ENCODE results near the gene NRL. TPM values are rescaled to one million over a fixed set of nuclear protein-coding genes. Genes with fewer than 3 reads are reported as not detected.

NRL gene
- 0.96 and 1.9 TPM in 2 replicates for total RNA-seq

GRCh38 chr14:24114532-24115421 is at the start of gene NRL, which contains the start of gene DCAF11:
NRL (minus strand) TSS chr14:24114949; CDS start chr14:24082848, 32,101 bp downstream.
DCAF11 (plus strand) TSS chr14:24114777; CDS start chr14:24115595, 818 bp downstream.

GRCh38 chr14:24160850-24161804 is 46.4 kb upstream of the NRL start, which contains the start of gene IRF9:
IRF9 (plus strand) TSS chr14:24161265; CDS start chr14:24162145, 880 bp downstream.

DNA sequence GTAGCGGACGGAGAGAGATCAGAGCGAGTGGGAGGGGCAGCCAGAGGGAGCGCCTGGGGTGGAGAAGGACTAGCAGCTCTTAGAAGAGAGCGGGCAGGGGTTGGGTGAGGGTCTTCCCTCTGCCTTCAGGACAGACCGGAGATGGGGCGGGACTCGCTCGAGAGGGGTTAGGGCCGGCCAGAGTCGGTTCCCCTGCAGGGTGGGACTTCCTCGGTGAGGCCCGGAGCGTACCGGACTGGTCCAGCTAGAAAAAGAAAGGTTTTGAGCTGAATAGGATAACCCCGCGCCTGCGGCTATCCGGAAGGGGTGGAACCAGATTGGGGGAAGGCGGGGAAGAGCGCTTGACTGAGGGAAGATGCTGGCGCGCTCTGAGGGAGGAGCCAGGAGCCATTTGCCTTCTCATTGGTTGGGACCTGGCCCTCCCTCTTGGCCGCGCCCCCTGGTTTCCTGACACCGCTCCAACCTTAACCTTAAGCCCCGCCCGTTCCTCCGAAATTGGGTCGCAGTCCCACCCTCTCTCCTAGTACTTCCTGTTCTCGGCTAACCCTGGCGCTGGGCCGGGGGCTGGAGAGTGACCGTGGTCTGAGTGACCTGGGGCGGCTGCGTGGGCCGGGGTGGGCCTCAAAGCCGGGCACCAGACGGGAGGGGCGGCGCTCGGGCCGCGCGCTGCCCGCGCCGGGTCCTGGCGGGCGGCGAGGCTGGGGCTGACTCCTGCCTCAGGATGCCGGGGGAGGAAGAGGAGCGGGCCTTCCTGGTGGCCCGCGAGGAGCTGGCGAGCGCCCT is 32.4 kb upstream of the NRL start, which contains the start of gene RNF31:
Gene RNF31, plus strand, starts transcription at position 521 of the 783 bp plus-strand sequence. Its CDS starts 201 bp downstream, at position 722.

DNA sequence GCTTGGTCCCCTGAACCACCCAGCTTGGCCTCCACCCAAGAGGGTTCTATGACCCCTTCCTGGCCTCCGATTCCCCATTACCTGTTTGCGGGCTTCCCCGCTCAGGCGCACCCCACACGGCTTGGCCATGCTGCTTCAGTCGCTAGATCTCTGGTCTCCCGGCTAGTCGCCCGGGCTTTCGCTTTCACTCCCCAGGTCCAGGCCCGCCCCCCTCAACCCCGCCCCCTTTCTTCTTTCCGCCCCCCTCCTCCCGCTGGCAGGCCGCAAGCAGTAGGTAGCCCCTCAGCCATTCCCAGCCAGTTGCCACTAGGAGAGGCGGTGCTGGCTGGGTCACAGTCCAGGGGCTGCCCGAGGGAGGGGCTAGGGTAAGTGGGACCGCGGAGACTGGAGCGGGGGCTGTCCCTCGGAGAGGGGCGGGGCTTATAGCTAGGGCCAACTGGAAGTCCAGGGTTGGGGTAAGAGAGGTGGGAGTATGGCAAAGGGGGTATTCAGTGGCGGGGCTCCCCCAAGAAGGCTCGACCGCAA is 31.8 kb upstream of the NRL start, which contains the start of gene PSME2:
Gene PSME2, minus strand, starts transcription at position 158 of the 525 bp plus-strand sequence. Its CDS starts 29 bp downstream, at position 129.

DNA sequence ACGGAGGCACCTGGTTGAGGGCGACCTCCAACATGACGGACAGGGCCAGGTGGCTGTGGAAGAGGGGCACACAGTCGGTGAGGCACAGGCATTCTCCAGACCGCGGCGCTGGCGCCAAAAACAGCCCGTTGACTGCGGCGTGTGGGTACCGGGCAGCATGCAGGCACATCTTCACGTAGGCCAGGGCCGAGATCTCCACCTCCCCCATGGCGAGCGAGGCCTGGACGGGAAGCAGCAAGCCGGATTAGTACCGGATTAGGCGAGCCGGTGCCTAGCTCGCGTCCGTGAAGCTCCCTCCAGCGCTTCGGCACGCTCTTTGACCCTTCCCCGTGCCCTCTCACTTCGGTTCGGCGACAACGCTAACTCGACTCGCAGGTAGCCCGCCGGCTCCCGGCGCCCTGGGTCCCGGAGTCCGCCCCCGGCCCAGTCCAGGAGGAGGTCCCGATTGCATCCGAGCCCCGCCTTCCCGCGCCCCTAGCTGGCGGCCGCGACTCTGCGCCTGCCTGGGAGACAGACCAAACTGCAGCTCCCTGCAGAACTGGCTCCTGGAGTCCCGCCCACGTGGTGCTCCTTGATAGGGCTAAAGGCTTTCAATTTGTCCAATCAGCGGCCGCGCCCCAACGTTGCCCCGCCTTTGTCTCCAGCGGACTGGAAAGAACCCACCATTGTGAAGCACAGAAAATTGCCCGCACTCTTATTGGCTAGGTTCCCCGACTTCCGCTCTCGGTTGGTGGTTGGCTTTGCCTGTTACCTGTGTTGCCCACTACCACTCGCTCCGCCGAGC is 26.5 kb upstream of the NRL start, which contains the start of gene EMC9:
Gene EMC9, minus strand, starts transcription at position 495 of the 784 bp plus-strand sequence. Its CDS starts 287 bp downstream, at position 208.

GRCh38 chr14:24135834-24136683 is 21.3 kb upstream of the NRL start, which contains the start of gene PSME1:
PSME1 (plus strand) TSS chr14:24136194; CDS start chr14:24136263, 69 bp downstream.

GRCh38 chr14:24130380-24130716 is 15.6 kb upstream of the NRL start, which contains the start of gene FITM1:
FITM1 (plus strand) TSS chr14:24130659; CDS start chr14:24131564, 905 bp downstream.

DNA sequence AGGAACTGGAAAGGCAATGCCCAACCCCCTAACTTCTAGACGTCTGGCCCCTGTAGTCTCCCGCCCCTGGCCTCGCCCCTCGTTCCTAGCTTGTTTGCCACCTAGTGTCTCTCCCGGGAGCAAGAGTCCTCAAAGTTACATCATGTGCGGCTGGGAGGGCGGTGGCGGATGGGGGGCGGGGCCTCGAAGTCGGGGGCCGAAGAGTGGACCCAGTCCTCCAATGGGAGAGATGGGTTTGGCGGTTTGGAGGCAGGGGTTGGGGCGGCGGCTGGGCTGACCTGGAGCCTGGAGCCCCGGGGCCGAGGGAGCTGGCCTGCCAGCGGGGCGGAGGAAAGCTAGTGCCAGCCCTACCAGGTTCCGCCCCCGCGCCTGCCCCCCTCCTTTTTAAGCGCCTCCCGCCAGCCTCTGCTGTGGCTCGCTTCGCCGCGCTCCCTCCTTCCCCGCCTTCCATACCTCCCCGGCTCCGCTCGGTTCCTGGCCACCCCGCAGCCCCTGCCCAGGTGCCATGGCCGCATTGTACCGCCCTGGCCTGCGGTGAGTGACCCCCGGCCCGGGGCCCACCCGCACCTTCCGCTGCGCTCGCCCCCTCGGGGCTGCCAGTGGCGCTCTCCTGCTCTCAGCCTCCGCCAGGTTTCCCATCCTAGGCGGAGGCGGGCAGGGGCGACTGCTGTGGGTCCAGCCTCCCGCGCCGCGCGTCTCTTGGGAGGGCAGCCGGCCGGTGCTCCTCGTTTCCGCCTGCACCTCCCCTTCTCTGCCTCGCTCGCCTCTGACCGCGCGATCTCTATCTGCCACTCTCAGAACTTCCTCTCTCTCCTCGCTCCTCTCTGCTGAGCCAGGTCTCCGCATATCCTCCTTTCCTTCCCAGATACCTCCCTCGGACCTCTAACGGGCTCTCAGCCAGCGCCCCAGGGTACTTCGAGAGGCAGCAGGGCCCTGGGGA is 20.6 kb downstream of the NRL start, which contains the start of gene PCK2:
Gene PCK2, plus strand, starts transcription at position 411 of the 940 bp plus-strand sequence. Its CDS starts 95 bp downstream, at position 506.

GRCh38 chr14:24071144-24071697 is 43.5 kb downstream of the NRL start, which contains the start of gene CPNE6:
CPNE6 (plus strand) TSS chr14:24071562; CDS start chr14:24072937, 1,375 bp downstream.

GRCh38 chr14:24051789-24052655 is 62.7 kb downstream of the NRL start, which contains the start of gene CARMIL3:
CARMIL3 (plus strand) TSS chr14:24052009; CDS start chr14:24052154, 145 bp downstream.

Other genes with a start within 250 kb of the NRL start
- 26.0 and 29.6 TPM in 2 replicates for gene DHRS4, start 161.2 kb downstream of the NRL start, total RNA-seq
- 11.5 and 12.0 TPM in 2 replicates for gene DHRS4L2, start 126.0 kb downstream of the NRL start, total RNA-seq
- gene CARMIL3, start 62.9 kb downstream of the NRL start, total RNA-seq: under 0.01 and 0.24 TPM in 2 replicates
- not detected in 2 replicates for gene CPNE6, start 43.4 kb downstream of the NRL start, total RNA-seq
- 57.1 and 93.8 TPM in 2 replicates for gene PCK2, start 20.6 kb downstream of the NRL start, total RNA-seq
- gene DCAF11, start 172 bp downstream of the NRL start, total RNA-seq: 70.1 and 80.1 TPM in 2 replicates
- under 0.01 and 0.24 TPM in 2 replicates for gene FITM1, start 15.7 kb upstream of the NRL start, total RNA-seq
- gene PSME1, start 21.2 kb upstream of the NRL start, total RNA-seq: 92.9 and 152 TPM in 2 replicates
- gene EMC9, start 26.6 kb upstream of the NRL start, total RNA-seq: 11.7 and 12.8 TPM in 2 replicates
- gene PSME2, start 31.7 kb upstream of the NRL start, total RNA-seq: 33.7 and 78.8 TPM in 2 replicates
- 23.9 and 49.0 TPM in 2 replicates for gene RNF31, start 32.5 kb upstream of the NRL start, total RNA-seq
- 16.8 and 62.9 TPM in 2 replicates for gene IRF9, start 46.3 kb upstream of the NRL start, total RNA-seq
- gene REC8, start 57.1 kb upstream of the NRL start, total RNA-seq: 1.7 and 6.0 TPM in 2 replicates
- gene IPO4, start 73.9 kb upstream of the NRL start, total RNA-seq: 45.6 and 64.3 TPM in 2 replicates
- 63.9 and 79.9 TPM in 2 replicates for gene TM9SF1, start 80.5 kb upstream of the NRL start, total RNA-seq
- gene TSSK4, start 90.7 kb upstream of the NRL start, total RNA-seq: not detected in 2 replicates
- 32.8 and 40.7 TPM in 2 replicates for gene CHMP4A, start 98.5 kb upstream of the NRL start, total RNA-seq
- gene MDP1, start 101.1 kb upstream of the NRL start, total RNA-seq: 10.8 and 14.7 TPM in 2 replicates
- gene NEDD8, start 117.4 kb upstream of the NRL start, total RNA-seq: 91.6 and 113 TPM in 2 replicates
- gene GMPR2, start 118.0 kb upstream of the NRL start, total RNA-seq: 95.1 and 97.1 TPM in 2 replicates
- 53.1 and 287 TPM in 2 replicates for gene TINF2, start 127.7 kb upstream of the NRL start, total RNA-seq
- gene TGM1, start 148.2 kb upstream of the NRL start, total RNA-seq: 69.1 and 167 TPM in 2 replicates
- 53.9 and 65.1 TPM in 2 replicates for gene RABGGTA, start 156.6 kb upstream of the NRL start, total RNA-seq
- 23.0 and 29.4 TPM in 2 replicates for gene DHRS1, start 184.8 kb upstream of the NRL start, total RNA-seq
- gene NOP9, start 184.9 kb upstream of the NRL start, total RNA-seq: 26.6 and 41.4 TPM in 2 replicates
- 1.4 and 6.0 TPM in 2 replicates for gene CIDEB, start 193.0 kb upstream of the NRL start, total RNA-seq
- 30.3 and 32.5 TPM in 2 replicates for gene LTB4R2, start 195.2 kb upstream of the NRL start, total RNA-seq
- 13.5 and 13.6 TPM in 2 replicates for gene LTB4R, start 196.6 kb upstream of the NRL start, total RNA-seq
- gene ADCY4, start 220.1 kb upstream of the NRL start, total RNA-seq: 1.7 TPM in 1 of 2 replicates, not detected in the other
- 2.1 and 5.1 TPM in 2 replicates for gene RIPK3, start 225.0 kb upstream of the NRL start, total RNA-seq

All from tracheal epithelial cell (primary cell).